HEK293T (cell line): Measurements from ENCODE around the gene LSMEM2.
"Not testable (repeated sequence)": the region's sequence is repeated elsewhere in the genome, so short reads cannot be mapped to it uniquely, and the experiment has no call there.

Experiments used
- CTCF ChIA-PET: fragments of 350-600 bp; formaldehyde crosslinking; extraction: SDS; loops from one replicate; lab custom pipeline; 2021; ENCODE audit warnings: antibody characterized with exemption, inconsistent platforms; lab: Yijun Ruan, JAX
- POLR2A ChIA-PET: fragments of 350-600 bp; formaldehyde crosslinking; extraction: SDS; loops from one replicate; lab custom pipeline; 2020; ENCODE audit warnings: antibody characterized with exemption, inconsistent platforms; lab: Yijun Ruan, JAX
- DNase-seq: peaks from one replicate; pipeline ENCODE4 v3.0.0; 2012; ENCODE audit warnings: mixed read lengths; ENCODE audit errors: extremely low spot score
- ARNT ChIP-seq: fragments of 450-650 bp; IDR thresholded peaks from 2 replicates; pipeline ENCODE4 v1.6.1; 2017; ENCODE audit warnings: mild to moderate bottlenecking
- BHLHE40 ChIP-seq: fragments of 450-650 bp; IDR thresholded peaks from 2 replicates; pipeline ENCODE4 v1.6.1; 2016; ENCODE audit warnings: mild to moderate bottlenecking, moderate library complexity, borderline replicate concordance
- CTBP1 ChIP-seq: fragments of 450-650 bp; IDR thresholded peaks from 2 replicates; pipeline ENCODE4 v1.6.1; 2016; ENCODE audit warnings: borderline replicate concordance
- ELF4 ChIP-seq: fragments of 450-650 bp; IDR thresholded peaks from 2 replicates; pipeline ENCODE4 v1.6.1; 2017; ENCODE audit warnings: antibody characterized with exemption
- FOXA1 ChIP-seq: fragments of 450-650 bp; IDR thresholded peaks from 2 replicates; pipeline ENCODE4 v1.6.1; 2016; ENCODE audit warnings: mild to moderate bottlenecking
- FOXK2 ChIP-seq: fragments of 450-650 bp; IDR thresholded peaks from 2 replicates; pipeline ENCODE4 v1.6.1; 2016; ENCODE audit warnings: mild to moderate bottlenecking
- FOXM1 ChIP-seq: fragments of 450-650 bp; IDR thresholded peaks from 2 replicates; pipeline ENCODE4 v1.6.1; 2017; ENCODE audit warnings: mild to moderate bottlenecking, borderline replicate concordance
- HDGF ChIP-seq: fragments of 450-650 bp; IDR thresholded peaks from 2 replicates; pipeline ENCODE4 v1.6.1; 2017; ENCODE audit warnings: antibody characterized with exemption, borderline replicate concordance
- L3MBTL2 ChIP-seq: fragments of 450-650 bp; conservative IDR thresholded peaks from 2 replicates; pipeline ENCODE4 v1.6.1; 2016; ENCODE audit warnings: mild to moderate bottlenecking
- LEF1 ChIP-seq: fragments of 450-650 bp; IDR thresholded peaks from 2 replicates; pipeline ENCODE4 v1.6.1; 2017; ENCODE audit warnings: mild to moderate bottlenecking, borderline replicate concordance
- NFRKB ChIP-seq: fragments of 450-650 bp; IDR thresholded peaks from 2 replicates; pipeline ENCODE4 v1.6.1; 2016; ENCODE audit warnings: mild to moderate bottlenecking, moderate library complexity
- PKNOX1 ChIP-seq: fragments of 450-650 bp; IDR thresholded peaks from 2 replicates; pipeline ENCODE4 v1.6.1; 2016
- SP1 ChIP-seq: fragments of 450-650 bp; IDR thresholded peaks from 2 replicates; pipeline ENCODE4 v1.6.1; 2017
- SUZ12 ChIP-seq: fragments of 450-650 bp; IDR thresholded peaks from 2 replicates; pipeline ENCODE4 v1.6.1; 2016; ENCODE audit warnings: mild to moderate bottlenecking
- TARDBP ChIP-seq: fragments of 450-650 bp; IDR thresholded peaks from 2 replicates; pipeline ENCODE4 v1.6.1; 2016
- ZNF384 ChIP-seq: fragments of 450-650 bp; IDR thresholded peaks from 2 replicates; pipeline ENCODE4 v1.6.1; 2016

LSMEM2 gene

DNA sequence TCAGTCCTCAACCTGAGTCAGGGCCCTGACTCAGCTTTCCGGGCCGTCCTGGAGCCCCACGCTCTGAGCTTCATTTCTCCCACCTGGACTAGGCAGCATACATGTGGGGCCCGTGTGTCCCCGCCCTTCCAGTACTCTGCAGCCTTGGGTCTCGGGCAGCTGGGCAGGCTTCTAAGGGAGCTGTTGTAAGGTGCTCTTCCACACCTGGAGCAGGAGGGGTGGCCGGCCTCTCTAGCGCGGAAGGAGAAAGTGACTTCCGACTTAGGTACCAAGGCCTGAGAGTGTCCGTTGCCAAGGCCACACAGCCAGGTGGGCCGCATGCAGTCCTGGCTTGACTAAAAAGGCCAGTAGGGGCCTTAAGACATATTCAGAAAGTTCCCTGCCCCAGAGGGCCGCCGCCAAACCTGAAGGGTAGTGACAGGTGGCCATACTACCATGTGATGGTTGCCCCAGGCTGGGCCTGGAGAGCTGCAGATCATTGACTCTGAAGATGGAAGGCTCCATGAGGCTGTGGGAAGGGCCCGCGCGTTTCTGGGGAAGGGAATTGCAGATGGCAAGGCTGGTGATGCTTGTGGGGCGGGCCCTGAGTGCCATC, 19.4 kb upstream of the LSMEM2 start:
- POLR2A ChIA-PET = interaction anchor here (0.5 to 2.4 kb wide), 10 partner anchors 9 to 69 kb away, joined by 3 to 13 read pairs (median 6); partner anchors contain the start of genes GNAI2, IFRD2, LSMEM2 and SEMA3B
- DNase-seq = no peak
- CTCF ChIA-PET = interaction anchor here (0.7 to 4.0 kb wide), 9 partner anchors 8 to 78 kb away, joined by 3 to 31 read pairs (median 4); no protein-coding TSS in a partner anchor
- TF ChIP-seq TARDBP = no peak
- TF ChIP-seq CTBP1 = no peak
- TF ChIP-seq SUZ12 = no peak
- no peak for TF ChIP-seq FOXK2
- TF ChIP-seq NFRKB = no peak
- no peak for TF ChIP-seq FOXA1
- TF ChIP-seq FOXM1 = no peak
- no peak for TF ChIP-seq ZNF384
- no peak for TF ChIP-seq L3MBTL2
- no peak for TF ChIP-seq LEF1
- no peak for TF ChIP-seq HDGF
- no peak for TF ChIP-seq ARNT
- TF ChIP-seq BHLHE40 = no peak
- no peak for TF ChIP-seq ELF4
- no peak for TF ChIP-seq SP1
- no peak for TF ChIP-seq PKNOX1

DNA sequence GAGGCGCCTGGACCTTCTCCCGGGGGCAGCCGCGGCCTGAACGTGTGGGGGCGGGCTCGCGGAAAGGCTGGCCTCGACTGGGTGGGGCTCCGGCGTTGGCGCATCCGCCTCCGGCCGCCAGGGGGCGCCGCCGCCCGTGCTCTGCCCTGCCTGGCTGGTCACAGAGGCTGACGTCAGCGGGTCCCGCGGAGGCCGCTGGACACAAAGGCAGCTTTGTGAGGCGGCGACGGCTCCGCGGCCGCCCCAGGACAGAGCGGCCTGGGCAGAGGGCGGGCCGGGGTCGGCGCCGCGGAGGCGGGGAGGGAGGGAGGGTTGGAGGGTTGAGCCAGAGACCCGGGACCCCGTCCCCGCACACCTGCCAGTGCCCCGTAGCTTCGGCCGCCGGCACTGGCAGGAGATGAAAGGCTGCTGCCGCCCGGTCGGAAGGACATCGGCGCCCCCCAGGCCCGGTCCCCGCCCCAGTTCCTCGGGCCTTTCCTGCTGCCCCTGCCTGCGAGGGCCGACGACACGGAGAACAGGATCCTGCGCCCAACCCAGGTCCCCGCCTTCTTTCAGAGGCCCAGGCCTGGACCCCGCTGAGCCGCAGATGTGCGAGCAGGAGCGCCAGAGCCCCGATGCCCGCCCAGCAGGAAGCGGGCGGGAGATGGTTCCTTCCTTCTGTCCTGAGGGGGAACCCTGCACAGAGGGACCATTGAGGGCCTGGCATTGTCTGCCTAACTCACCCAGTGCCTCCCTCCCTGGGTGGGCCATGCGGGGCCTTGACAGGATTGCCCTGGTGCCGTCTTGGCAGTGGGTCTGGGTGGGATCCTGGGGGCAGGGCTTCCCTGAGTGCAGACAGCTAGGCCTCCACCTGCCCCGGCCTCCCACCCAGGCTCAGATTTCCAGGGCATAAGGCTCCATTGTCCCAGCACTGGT, 18.6 kb upstream of the LSMEM2 start:
- TF ChIP-seq L3MBTL2 = no peak; the same call in 1 of the 2 replicates
- TF ChIP-seq SUZ12 = no peak
- TF ChIP-seq FOXM1 = no peak
- no peak for TF ChIP-seq TARDBP
- TF ChIP-seq SP1 = no peak
- TF ChIP-seq FOXA1 = no peak
- TF ChIP-seq HDGF = peak; percentile 83; the same call in 1 of the 2 replicates
- TF ChIP-seq ZNF384 = no peak
- TF ChIP-seq PKNOX1 = no peak
- no peak for TF ChIP-seq FOXK2
- TF ChIP-seq ARNT = 0 out of 2 replicates have a peak, but pooled peaks have one; percentile 30
- TF ChIP-seq NFRKB = no peak
- TF ChIP-seq LEF1 = no peak
- peak; percentile 96 for DNase-seq
- POLR2A ChIA-PET = interaction anchor here (0.5 to 2.4 kb wide), 6 partner anchors 9 to 32 kb away, joined by 3 to 13 read pairs (median 6); partner anchors contain the start of genes GNAI2, IFRD2, LSMEM2 and SEMA3B
- CTCF ChIA-PET = interaction anchor here (0.5 to 4.0 kb wide), 9 partner anchors 9 to 77 kb away, joined by 3 to 31 read pairs (median 4); no protein-coding TSS in a partner anchor

DNA sequence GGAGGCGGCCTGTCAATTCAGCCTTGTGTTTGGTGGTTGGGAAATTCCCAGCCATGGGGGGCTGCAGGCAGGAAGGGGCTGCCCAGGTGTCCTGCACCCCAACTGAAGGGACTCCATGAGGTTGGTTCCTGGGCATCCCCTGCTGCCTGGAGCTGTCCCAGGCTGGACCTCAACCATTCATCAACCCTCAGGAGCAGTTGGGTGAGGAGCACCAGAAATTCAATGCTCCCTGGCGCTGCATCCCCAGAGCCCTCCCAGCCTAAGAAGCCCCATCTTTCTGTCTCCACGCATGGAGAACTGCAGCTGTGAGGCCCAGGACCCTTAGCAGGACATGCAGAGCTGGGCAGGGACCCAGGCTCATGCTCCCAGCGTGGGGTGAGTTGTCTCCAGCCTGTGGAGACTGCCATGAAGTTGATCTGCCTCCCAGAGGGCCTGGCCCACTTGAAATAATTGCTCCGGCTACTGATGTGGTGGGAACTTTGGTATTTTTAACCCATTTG, 17.9 kb upstream of the LSMEM2 start:
- ChIA-PET CTCF (interaction anchor here (0.6 to 4.0 kb wide), 2 partner anchors 14 to 44 kb away, joined by 4 to 31 read pairs; no protein-coding TSS in a partner anchor), POLR2A (interaction anchor here (0.9 to 2.4 kb wide), 2 partner anchors 24 to 311 kb away, joined by 3 to 13 read pairs; partner anchors contain the start of gene GNAI2)
- TF ChIP-seq ZNF384 = no peak
- no peak for DNase-seq

GRCh38 chr3:50261505-50261904, 17.4 kb upstream of the LSMEM2 start:
- TF ChIP-seq SP1 (no peak), TARDBP (no peak), ARNT (no peak), NFRKB (no peak), PKNOX1 (no peak), L3MBTL2 (no peak), ZNF384 (no peak), FOXA1 (no peak), ELF4 (no peak), BHLHE40 (no peak), SUZ12 (no peak), CTBP1 (no peak), FOXM1 (no peak), HDGF (no peak)
- ChIA-PET POLR2A (interaction anchor here (0.9 kb wide), 1 partner anchor 310 kb away, joined by 3 read pairs; no protein-coding TSS in a partner anchor), CTCF (interaction anchor here (0.6 to 4.0 kb wide), 2 partner anchors 14 to 43 kb away, joined by 4 to 31 read pairs; no protein-coding TSS in a partner anchor)
- no peak for DNase-seq

DNA sequence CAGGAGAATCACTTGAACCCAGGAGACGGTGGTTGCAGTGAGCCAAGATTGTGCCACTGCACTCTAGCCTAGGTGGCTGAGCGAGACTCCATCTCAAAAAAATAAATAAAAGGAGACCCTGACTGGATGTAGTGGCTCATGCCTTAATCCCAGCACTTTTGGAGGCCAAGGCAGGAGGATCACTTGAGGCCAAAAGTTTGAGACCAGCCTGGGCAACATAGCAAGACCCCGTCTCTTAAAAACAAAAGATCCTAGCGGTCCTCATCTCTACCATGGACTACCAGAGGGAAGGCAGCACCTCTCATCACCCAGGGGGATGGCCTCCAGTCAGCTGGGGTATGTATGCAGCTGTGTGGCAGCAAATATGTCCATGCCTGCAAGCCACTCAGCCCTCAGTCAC, 16.7 kb upstream of the LSMEM2 start:
- CTCF ChIA-PET, DNase-seq, POLR2A ChIA-PET: not testable (repeated sequence)
